IMR-90 (cell line): ENCODE measurements around the gene AK2. TPM values are rescaled to one million over a fixed set of nuclear protein-coding genes. Genes with fewer than 3 reads are reported as not detected.

Experiments
- ATAC-seq: fragments of 200-7000 bp; cut with Tn5 transposase; 2 replicates; pipeline ENCODE4 v1.9.1; 2020; ENCODE audit warnings: low read depth, mild to moderate bottlenecking, moderate library complexity
- BruUV-seq: library from RNA; stranded (reverse); fragments of 400-500 nt; replicated peaks from 2 replicates; lab custom pipeline; 2021; lab: Mats Ljungman, UMichigan
- CTCF ChIA-PET: fragments of 300-600 bp; formaldehyde crosslinking; extraction: SDS; loops from one replicate; lab custom pipeline; 2021; ENCODE audit warnings: antibody characterized with exemption; lab: Yijun Ruan, JAX
- POLR2A ChIA-PET: fragments of 300-600 bp; sonication (Branson Sonifier 250); formaldehyde crosslinking; loops from one replicate; lab custom pipeline; 2022; ENCODE audit warnings: antibody characterized with exemption; ENCODE audit not compliant: unreplicated experiment; lab: Charles Lee
- DNase-seq: peaks from one replicate; pipeline ENCODE4 v3.0.0; 2013
- H2AFZ ChIP-seq: replicated peaks from 2 replicates; pipeline ENCODE3; 2013; ENCODE audit warnings: low read length, mild to moderate bottlenecking; ENCODE audit not compliant: poor library complexity
- H2AK5ac ChIP-seq: 2 replicates; pipeline ENCODE4 v1.6.1; 2013; ENCODE audit warnings: low read depth, low read length, inconsistent platforms
- H2AK9ac ChIP-seq: replicated peaks from 2 replicates; pipeline ENCODE3; 2013; ENCODE audit warnings: mild to moderate bottlenecking, low read depth, low read length, moderate library complexity; ENCODE audit not compliant: poor library complexity
- H2BK120ac ChIP-seq: 2 replicates; pipeline ENCODE4 v1.6.1; 2013; ENCODE audit warnings: low read depth, low read length, inconsistent platforms
- H2BK15ac ChIP-seq: 3 replicates; pipeline ENCODE4 v1.6.1; 2013; ENCODE audit warnings: low read depth, low read length, inconsistent platforms
- H2BK20ac ChIP-seq: 2 replicates; pipeline ENCODE4 v1.6.1; 2013; ENCODE audit warnings: low read depth, mild to moderate bottlenecking, inconsistent platforms, low read length, moderate library complexity
- H2BK5ac ChIP-seq: 2 replicates; pipeline ENCODE4 v1.6.1; 2013; ENCODE audit warnings: mild to moderate bottlenecking, low read depth, low read length, inconsistent platforms; ENCODE audit not compliant: poor library complexity, severe bottlenecking
- H3K14ac ChIP-seq: replicated peaks from 2 replicates; pipeline ENCODE4 v1.6.1; 2013; ENCODE audit warnings: low read depth, low read length, inconsistent platforms
- H3K18ac ChIP-seq: 2 replicates; pipeline ENCODE4 v1.6.1; 2013; ENCODE audit warnings: low read depth, low read length, control low read depth
- H3K23ac ChIP-seq: 2 replicates; pipeline ENCODE4 v1.6.1; 2013; ENCODE audit warnings: low read depth, low read length, inconsistent platforms
- H3K27ac ChIP-seq: 2 replicates; pipeline ENCODE4 v1.5.1; 2013; ENCODE audit warnings: mild to moderate bottlenecking, control low read depth, low read length; ENCODE audit not compliant: insufficient read depth
- H3K27me3 ChIP-seq: 2 replicates; pipeline ENCODE4 v1.6.1; 2013; ENCODE audit warnings: low read length; ENCODE audit not compliant: control insufficient read depth, insufficient read depth
- H3K36me3 ChIP-seq: 2 replicates; pipeline ENCODE4 v1.6.1; 2013; ENCODE audit warnings: low read length, mixed read lengths; ENCODE audit not compliant: control insufficient read depth, insufficient read depth
- H3K4ac ChIP-seq: 2 replicates; pipeline ENCODE4 v1.6.1; 2013; ENCODE audit warnings: low read depth, low read length, inconsistent platforms
- H3K4me1 ChIP-seq: 2 replicates; pipeline ENCODE4 v1.6.1; 2013; ENCODE audit warnings: low read length, mixed read lengths; ENCODE audit not compliant: control insufficient read depth, insufficient read depth
- H3K4me2 ChIP-seq: 2 replicates; pipeline ENCODE4 v1.6.1; 2013; ENCODE audit warnings: low read depth, mild to moderate bottlenecking, control low read depth, low read length, moderate library complexity
- H3K4me3 ChIP-seq: 2 replicates; pipeline ENCODE4 v1.5.1; 2013; ENCODE audit warnings: low read depth, mild to moderate bottlenecking, control low read depth, low read length, moderate library complexity; ENCODE audit not compliant: insufficient read depth
- H3K56ac ChIP-seq: 2 replicates; pipeline ENCODE4 v1.6.1; 2013; ENCODE audit warnings: low read length, inconsistent platforms; ENCODE audit not compliant: insufficient read depth; ENCODE audit errors: extremely low read depth
- H3K79me1 ChIP-seq, 2 experiments: 2 replicates each; pipeline ENCODE4 v1.6.1; 2013; ENCODE audit warnings: low read length in 2 of 2, inconsistent platforms in 1 of 2, low read depth in 1 of 2
- H3K9ac ChIP-seq: 2 replicates; pipeline ENCODE4 v1.6.1; 2013; ENCODE audit warnings: low read depth, low read length, control low read depth
- H3K9me1 ChIP-seq: 2 replicates; pipeline ENCODE4 v1.6.1; 2013; ENCODE audit warnings: low read length, inconsistent platforms; ENCODE audit not compliant: insufficient read depth
- H3K9me3 ChIP-seq: 2 replicates; pipeline ENCODE4 v1.6.1; 2013; ENCODE audit warnings: low read length; ENCODE audit not compliant: control insufficient read depth, insufficient read depth
- H4K20me1 ChIP-seq: 2 replicates; pipeline ENCODE4 v1.6.1; 2013; ENCODE audit warnings: low read length, inconsistent platforms; ENCODE audit not compliant: insufficient read depth
- H4K5ac ChIP-seq: 2 replicates; pipeline ENCODE4 v1.6.1; 2013; ENCODE audit warnings: mild to moderate bottlenecking, low read depth, low read length, control low read depth
- H4K8ac ChIP-seq, 2 experiments: 2 replicates each; pipeline ENCODE4 v1.6.1; 2013; ENCODE audit warnings: low read depth in 2 of 2, low read length in 2 of 2, control low read depth in 1 of 2, inconsistent platforms in 1 of 2
- H4K91ac ChIP-seq: 2 replicates; pipeline ENCODE4 v1.6.1; 2013; ENCODE audit warnings: low read depth, low read length, inconsistent platforms; ENCODE audit not compliant: insufficient read depth
- WGBS, 2 experiments: methylation state at CpG; one replicate each; pipeline versions ENCODE4 v1.1.5 to v1.1.7; 2013; ENCODE audit warnings: missing lambda C conversion rate in 2 of 2; ENCODE audit not compliant: insufficient read length in 1 of 2; ENCODE audit errors: extremely low coverage in 2 of 2; 5-methylcytosine and 5-hydroxymethylcytosine counted together
- dilution Hi-C: fragments of 300-500 bp; cut with HindIII; formaldehyde crosslinking; loops from one replicate; pipeline ENCODE4 v1.14.3; 2018; ENCODE audit warnings: low sequenced_read_pairs; ENCODE audit not compliant: unreplicated experiment
- in situ Hi-C: fragments of 300-500 bp; cut with MboI; formaldehyde crosslinking; loops from 3 replicates; pipeline ENCODE4 v1.14.3; 2019; ENCODE audit warnings: low sequenced_read_pairs, inconsistent platforms, mixed read lengths
- intact Hi-C: fragments of 100-400 bp; cut with micrococcal nuclease; formaldehyde crosslinking; loops from 2 replicates; pipeline ENCODE4 v1.10.0; 2022
- polyA plus RNA-seq, 3 experiments: library from polyadenylated mRNA; depleted of rRNA; stranded (reverse); fragments of >200 nt; gene quantifications; 2 replicates each; pipeline ENCODE4 v1.2.3, GENCODE V29; 2012; ENCODE audit warnings: low replicate concordance in 1 of 3
- total RNA-seq: library from RNA; depleted of rRNA; stranded (reverse); fragments of >200 nt; gene quantifications from 2 replicates; pipeline ENCODE4 v1.2.3, GENCODE V29; 2012
- TF ChIP-seq, protein P1 (sequence below): conservative IDR thresholded peaks from 2 replicates; pipeline ENCODE4 v1.5.1; 2012; ENCODE audit warnings: mild to moderate bottlenecking, low read depth, low read length, improper control_type of control experiment

Gene AK2
- total and polyA plus RNA-seq, 2 of the 4 experiments (the other 2 are of a cell fraction): 118 to 203 TPM

DNA sequence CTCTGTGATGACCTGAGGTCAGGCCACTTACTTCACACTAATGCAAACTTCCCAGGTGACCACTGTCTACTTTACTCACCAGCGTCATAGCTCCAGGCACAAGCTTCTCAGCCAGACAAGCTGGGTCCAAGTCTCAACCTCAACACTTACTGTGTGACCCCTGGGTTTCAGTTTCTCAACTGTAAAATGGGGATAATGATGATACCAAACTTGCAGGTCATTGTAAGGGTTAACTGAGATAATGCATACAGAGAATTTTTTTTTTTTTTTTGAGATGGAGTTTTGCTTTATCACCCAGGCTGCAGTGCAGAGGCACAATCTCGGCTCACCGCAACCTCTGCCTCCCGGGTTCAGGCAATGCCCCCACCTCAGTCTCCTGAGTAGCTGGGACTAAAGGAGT, 34.7 kb downstream of the AK2 start:
- Histone ChIP-seq H2BK15ac (no peak overlapping the region), H3K4ac (no peak overlapping the region), H3K56ac (no peak overlapping the region), H3K4me2 (no peak overlapping the region), H2AK9ac (no peak overlapping the region), H2AK5ac (no peak overlapping the region), H3K27ac (no peak overlapping the region), H3K9me1 (peaks cover 37% of the 10 kb centered on the region), H4K5ac (no peak overlapping the region), H3K14ac (no peak overlapping the region), H3K27me3 (no peaks in the 10 kb centered on the region), H4K91ac (no peak overlapping the region), H3K79me1 (peaks cover 2 to 34% of the 10 kb centered on the region in 2 experiments), H2BK20ac (no peak overlapping the region), H4K8ac (no peak overlapping the region), H2AFZ (no peak overlapping the region), H4K20me1 (peaks cover 9% of the 10 kb centered on the region; the same call in 1 of the 2 replicates), H3K18ac (no peak overlapping the region), H3K36me3 (no peaks in the 10 kb centered on the region), H3K23ac (no peak overlapping the region), H3K4me3 (no peak overlapping the region), H2BK120ac (no peak overlapping the region), H2BK5ac (no peak overlapping the region), H3K9ac (no peak overlapping the region), H3K9me3 (no peaks in the 10 kb centered on the region), H3K4me1 (peaks cover 33% of the 10 kb centered on the region)
- TF ChIP-seq, protein P1, sequence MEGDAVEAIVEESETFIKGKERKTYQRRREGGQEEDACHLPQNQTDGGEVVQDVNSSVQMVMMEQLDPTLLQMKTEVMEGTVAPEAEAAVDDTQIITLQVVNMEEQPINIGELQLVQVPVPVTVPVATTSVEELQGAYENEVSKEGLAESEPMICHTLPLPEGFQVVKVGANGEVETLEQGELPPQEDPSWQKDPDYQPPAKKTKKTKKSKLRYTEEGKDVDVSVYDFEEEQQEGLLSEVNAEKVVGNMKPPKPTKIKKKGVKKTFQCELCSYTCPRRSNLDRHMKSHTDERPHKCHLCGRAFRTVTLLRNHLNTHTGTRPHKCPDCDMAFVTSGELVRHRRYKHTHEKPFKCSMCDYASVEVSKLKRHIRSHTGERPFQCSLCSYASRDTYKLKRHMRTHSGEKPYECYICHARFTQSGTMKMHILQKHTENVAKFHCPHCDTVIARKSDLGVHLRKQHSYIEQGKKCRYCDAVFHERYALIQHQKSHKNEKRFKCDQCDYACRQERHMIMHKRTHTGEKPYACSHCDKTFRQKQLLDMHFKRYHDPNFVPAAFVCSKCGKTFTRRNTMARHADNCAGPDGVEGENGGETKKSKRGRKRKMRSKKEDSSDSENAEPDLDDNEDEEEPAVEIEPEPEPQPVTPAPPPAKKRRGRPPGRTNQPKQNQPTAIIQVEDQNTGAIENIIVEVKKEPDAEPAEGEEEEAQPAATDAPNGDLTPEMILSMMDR: no peak
- DNase-seq: no peak
- no CpG with 5 or more reads among the region's 4 CpGs for WGBS, 2 experiments
- ATAC-seq: no peak
- ChIA-PET CTCF (interaction anchor here (0.7 kb wide), 1 partner anchor 76 kb away, joined by 4 read pairs; no protein-coding TSS in a partner anchor), POLR2A (no interaction called here)
- BruUV-seq: no TSS peak
- in situ Hi-C loops: no loop called here
- intact Hi-C loops: loop anchor here (5.0 kb wide), 1 partner anchor 55 kb away; no protein-coding TSS in a partner anchor
- dilution Hi-C loops: no loop called here
